A673 (cell line): ENCODE results near the gene TSHZ2. TPM values are rescaled to one million over a fixed set of nuclear protein-coding genes. Genes with fewer than 3 reads are reported as not detected.

Source experiments
- BruUV-seq: library from RNA; stranded (reverse); fragments of 400-500 nt; replicated peaks from 2 replicates; lab custom pipeline; 2021; lab: Mats Ljungman, UMichigan
- CTCF ChIA-PET: fragments of 300-600 bp; sonication (Branson Sonifier 250); formaldehyde crosslinking; loops from one replicate; lab custom pipeline; 2022; ENCODE audit warnings: antibody characterized with exemption; lab: Charles Lee
- POLR2A ChIA-PET: fragments of 300-600 bp; sonication (Branson Sonifier 250); formaldehyde crosslinking; loops from one replicate; lab custom pipeline; 2022; ENCODE audit warnings: antibody characterized with exemption; ENCODE audit not compliant: low non-redundant PET; lab: Charles Lee
- DNase-seq: peaks from one replicate; pipeline ENCODE4 v3.0.0-alpha.2; 2015; ENCODE audit warnings: low spot score
- H3K27ac ChIP-seq: fragments of 200-600 bp; sonication (generic); 2 replicates; pipeline ENCODE4 v1.5.1; 2016; ENCODE audit warnings: mixed run types, low read depth, mild to moderate bottlenecking, mixed read lengths, antibody characterized with exemption, low read length; ENCODE audit not compliant: poor library complexity, severe bottlenecking
- H3K27me3 ChIP-seq: fragments of 200-600 bp; sonication (generic); replicated peaks from 2 replicates; pipeline ENCODE4 v1.6.1; 2017; ENCODE audit warnings: mixed run types, low read depth, mild to moderate bottlenecking, mixed read lengths, antibody characterized with exemption, low read length; ENCODE audit not compliant: insufficient read depth, poor library complexity
- H3K36me3 ChIP-seq: fragments of 200-600 bp; sonication (generic); 2 replicates; pipeline ENCODE4 v1.6.1; 2016; ENCODE audit warnings: mixed run types, mild to moderate bottlenecking, mixed read lengths, antibody characterized with exemption, low read length; ENCODE audit not compliant: insufficient read depth, poor library complexity, severe bottlenecking
- H3K4me1 ChIP-seq: fragments of 200-600 bp; sonication (generic); 2 replicates; pipeline ENCODE4 v1.6.1; 2017; ENCODE audit warnings: mixed run types, mild to moderate bottlenecking, mixed read lengths, antibody characterized with exemption, low read length; ENCODE audit not compliant: insufficient read depth, poor library complexity, severe bottlenecking
- H3K4me3 ChIP-seq: fragments of 200-600 bp; sonication (generic); 2 replicates; pipeline ENCODE4 v1.5.1; 2016; ENCODE audit warnings: low read depth, mixed run types, mild to moderate bottlenecking, mixed read lengths, low read length; ENCODE audit not compliant: poor library complexity, severe bottlenecking
- H3K9me3 ChIP-seq: fragments of 200-600 bp; sonication (generic); 2 replicates; pipeline ENCODE4 v1.6.1; 2016; ENCODE audit warnings: mixed run types, low read depth, mild to moderate bottlenecking, mixed read lengths, antibody characterized with exemption, low read length; ENCODE audit not compliant: poor library complexity, severe bottlenecking
- CTCF ChIP-seq: fragments of 300-800, 200-600 bp; sonication (generic); conservative IDR thresholded peaks from 2 replicates; pipeline ENCODE4 v1.5.1; 2017; ENCODE audit warnings: low read depth, mild to moderate bottlenecking, antibody characterized with exemption, low read length, moderate library complexity, mixed read lengths
- EZH2 ChIP-seq: fragments of 200-600 bp; sonication (generic); IDR thresholded peaks from 2 replicates; pipeline ENCODE4 v1.6.1; 2017; ENCODE audit warnings: borderline replicate concordance, low read depth, mild to moderate bottlenecking, mixed read lengths, antibody characterized with exemption, low read length; ENCODE audit not compliant: poor library complexity, severe bottlenecking
- intact Hi-C: fragments of 100-400 bp; cut with micrococcal nuclease; formaldehyde crosslinking; loops from one replicate; pipeline ENCODE4 v1.10.0; 2022; ENCODE audit not compliant: unreplicated experiment
- total RNA-seq: library from RNA; stranded (reverse); gene quantifications from 2 replicates; pipeline ENCODE4 v1.2.3, GENCODE V29; 2021

The TSHZ2 gene
- total RNA-seq, 1 experiment from 2014 or later: 4.1 TPM

- no peak for DNase-seq
- POLR2A ChIA-PET: no interaction called here
- Histone ChIP-seq H3K9me3 (no peaks in the 10 kb centered on the region), H3K36me3 (no peaks in the 10 kb centered on the region), H3K27me3 (no peaks in the 10 kb centered on the region), H3K4me1 (no peaks in the 10 kb centered on the region), H3K27ac (no peak overlapping the region), H3K4me3 (no peak overlapping the region)
- no TSS peak for BruUV-seq
- CTCF ChIA-PET: no interaction called here
- TF ChIP-seq EZH2 (no peak), CTCF (no peak)
- intact Hi-C loops: no loop called here
Measured at GRCh38 chr20:53222416-53222815, 250.3 kb downstream of the TSHZ2 start.

GRCh38 chr20:53222932-53223331, 250.8 kb downstream of the TSHZ2 start:
- BruUV-seq: no TSS peak
- CTCF ChIA-PET: no interaction called here
- POLR2A ChIA-PET: no interaction called here
- H3K36me3 ChIP-seq: no peaks in the 10 kb centered on the region
- TF ChIP-seq CTCF (no peak), EZH2 (no peak)
- no peak for DNase-seq
- H3K27me3 ChIP-seq: no peaks in the 10 kb centered on the region
- no peak overlapping the region for H3K4me3 ChIP-seq
- no peak overlapping the region for H3K27ac ChIP-seq
- intact Hi-C loops: no loop called here
- H3K9me3 ChIP-seq: no peaks in the 10 kb centered on the region
- no peaks in the 10 kb centered on the region for H3K4me1 ChIP-seq

DNA sequence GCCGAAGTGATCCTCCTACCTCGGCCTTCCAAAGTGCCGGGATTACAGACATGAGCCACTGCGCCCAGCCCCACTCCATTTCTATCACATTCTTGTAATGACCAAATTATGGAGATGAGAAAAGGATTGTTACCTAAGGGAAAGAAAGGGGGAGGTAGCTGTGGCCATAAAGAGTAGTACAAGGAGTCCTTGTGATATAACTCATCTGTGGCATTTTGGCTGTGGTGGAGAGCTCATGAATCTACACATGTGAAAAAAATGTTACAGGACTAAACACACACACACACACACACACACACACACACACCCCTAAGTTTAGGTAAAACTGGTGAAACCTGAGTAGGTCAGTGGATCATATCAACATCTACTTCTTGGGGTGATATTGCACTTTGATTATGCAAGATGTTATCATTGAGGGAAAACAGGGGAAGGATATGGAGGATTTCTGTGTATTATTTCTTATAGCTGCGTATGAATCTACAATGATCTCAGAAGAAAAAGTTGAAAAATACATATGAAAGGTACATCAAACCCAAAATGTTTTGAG, 251.5 kb downstream of the TSHZ2 start:
- TF ChIP-seq EZH2 (no peak), CTCF (no peak)
- intact Hi-C loops: no loop called here
- Histone ChIP-seq H3K4me1 (no peaks in the 10 kb centered on the region), H3K36me3 (no peaks in the 10 kb centered on the region), H3K27me3 (no peaks in the 10 kb centered on the region), H3K9me3 (no peaks in the 10 kb centered on the region), H3K4me3 (no peak overlapping the region), H3K27ac (no peak overlapping the region)
- DNase-seq: no peak
- ChIA-PET CTCF (no interaction called here), POLR2A (no interaction called here)
- BruUV-seq: no TSS peak
